ENCODE data around the gene C1orf141.
A peak's percentile ranks its signal among the peaks of the same experiment; 100 is the strongest.

The C1orf141 gene

GRCh38 chr1:67124455-67124854 lies 10.3 kb downstream of the C1orf141 start:
- no peak for DNase-seq (ENCODE audit: extremely low spot score)
- ChIA-PET CTCF (interaction anchor here (0.7 to 5.3 kb wide), 5 partner anchors 10 to 88 kb away, joined by 3 to 16 read pairs (median 4); no protein-coding TSS in a partner anchor), POLR2A (no interaction called here)
- no peak for TF ChIP-seq CTCF (IDR thresholded peaks at IDR 0.05; ENCODE audit: control extremely low read depth, extremely low read depth, low read depth, missing control alignments)

GRCh38 chr1:67120855-67121619 lies 13.7 kb downstream of the C1orf141 start:
- TF ChIP-seq CTCF (IDR thresholded peaks at IDR 0.05; ENCODE audit: control extremely low read depth, extremely low read depth, low read depth, missing control alignments), result no peak
- ChIA-PET POLR2A (no interaction called here), CTCF (interaction anchor here (1.3 to 1.4 kb wide), 3 partner anchors 12 to 28 kb away, joined by 4 to 5 read pairs (median 4); no protein-coding TSS in a partner anchor)
- no peak for DNase-seq (ENCODE audit: extremely low spot score)

- DNase-seq (ENCODE audit: extremely low spot score), result no peak
- CTCF ChIA-PET, result interaction anchor here (1.5 to 2.0 kb wide), 2 partner anchors 31 to 393 kb away, joined by 3 to 4 read pairs; no protein-coding TSS in a partner anchor
- TF ChIP-seq CTCF (IDR thresholded peaks at IDR 0.05; ENCODE audit: control extremely low read depth, extremely low read depth, low read depth, missing control alignments), result no peak
- POLR2A ChIA-PET, result no interaction called here
Measured at GRCh38 chr1:67118646-67119045, 16.1 kb downstream of the C1orf141 start.

GRCh38 chr1:67118191-67118590 lies 16.6 kb downstream of the C1orf141 start:
- TF ChIP-seq CTCF (IDR thresholded peaks at IDR 0.05; ENCODE audit: control extremely low read depth, extremely low read depth, low read depth, missing control alignments), result no peak
- ChIA-PET CTCF (interaction anchor here (1.5 to 2.0 kb wide), 2 partner anchors 31 to 393 kb away, joined by 3 to 4 read pairs; no protein-coding TSS in a partner anchor), POLR2A (no interaction called here)
- no peak for DNase-seq (ENCODE audit: extremely low spot score)

GRCh38 chr1:67114162-67114561 lies 20.6 kb downstream of the C1orf141 start:
- ChIA-PET POLR2A (no interaction called here), CTCF (interaction anchor here (0.8 to 1.5 kb wide), 3 partner anchors 9 to 12 kb away, joined by 3 to 4 read pairs (median 4); no protein-coding TSS in a partner anchor)
- no peak for DNase-seq (ENCODE audit: extremely low spot score)
- no peak for TF ChIP-seq CTCF (IDR thresholded peaks at IDR 0.05; ENCODE audit: control extremely low read depth, extremely low read depth, low read depth, missing control alignments)

GRCh38 chr1:67110352-67110751 lies 24.4 kb downstream of the C1orf141 start:
- TF ChIP-seq CTCF (IDR thresholded peaks at IDR 0.05; ENCODE audit: control extremely low read depth, extremely low read depth, low read depth, missing control alignments), result no peak
- DNase-seq (ENCODE audit: extremely low spot score), result peak; percentile 48
- ChIA-PET CTCF (interaction anchor here (1.1 kb wide), 1 partner anchor 38 kb away, joined by 3 read pairs; no protein-coding TSS in a partner anchor), POLR2A (no interaction called here)
